HFF-Myc (cell line): ENCODE data around the gene CRTC2.
A peak's percentile ranks its signal among the peaks of the same experiment; 100 is the strongest.
"Not testable (repeated sequence)": the region's sequence is repeated elsewhere in the genome, so short reads cannot be mapped to it uniquely, and the experiment has no call there.

ENCODE experiments used
- DNase-seq: peaks from one replicate; pipeline ENCODE4 v3.0.0-alpha.2; 2011; ENCODE audit warnings: low read depth; ENCODE audit errors: extremely low read depth
- H3K4me3 ChIP-seq: replicated peaks from 2 replicates; pipeline ENCODE4 v1.5.1; 2011; ENCODE audit warnings: low read depth, mild to moderate bottlenecking, control low read depth, low read length
- CTCF ChIP-seq: IDR thresholded peaks from 2 replicates; pipeline ENCODE4 v1.5.1; 2012; ENCODE audit warnings: mild to moderate bottlenecking, low read depth, low read length, control low read depth; ENCODE audit errors: missing control alignments

CRTC2 gene

GRCh38 chr1:153958111-153958960, at the start of gene CRTC2:
Gene CRTC2, minus strand, starts transcription at chr1:153958612. Its CDS starts 115 bp downstream, at chr1:153958497.
- peak within 1 kb of the TSS; percentile 93 for H3K4me3 ChIP-seq
- peak; percentile 98 for DNase-seq
- no peak for TF ChIP-seq CTCF

GRCh38 chr1:154006136-154006535, 47.7 kb upstream of the CRTC2 start:
- no peak for TF ChIP-seq CTCF
- no peak overlapping the region for H3K4me3 ChIP-seq
- no peak for DNase-seq

- no peak overlapping the region for H3K4me3 ChIP-seq
- TF ChIP-seq CTCF, result no peak
- no peak for DNase-seq
Measured at GRCh38 chr1:154000420-154000819, 42.0 kb upstream of the CRTC2 start.

GRCh38 chr1:153996882-153997281, 38.5 kb upstream of the CRTC2 start:
- not testable (repeated sequence) for H3K4me3 ChIP-seq, DNase-seq

- DNase-seq, result no peak
- TF ChIP-seq CTCF, result no peak
- no peak overlapping the region for H3K4me3 ChIP-seq
Measured at GRCh38 chr1:153995640-153996039, 37.2 kb upstream of the CRTC2 start.

GRCh38 chr1:153995202-153995601, 36.8 kb upstream of the CRTC2 start:
- no peak for DNase-seq
- no peak overlapping the region for H3K4me3 ChIP-seq
- TF ChIP-seq CTCF, result no peak

- H3K4me3 ChIP-seq, result peak overlapping the region; percentile 79
- no peak for DNase-seq
Measured at GRCh38 chr1:153991806-153992205, 33.4 kb upstream of the CRTC2 start.

More at GRCh38 chr1:153991806-153992205, 33.4 kb upstream of the CRTC2 start:
- TF ChIP-seq CTCF, result no peak
